H1 (cell line): ENCODE measurements around the gene ZNF277. TPM values are rescaled to one million over a fixed set of nuclear protein-coding genes. Genes with fewer than 3 reads are reported as not detected.

ENCODE experiments used
- CTCF ChIA-PET: fragments of 300-600 bp; sonication (Branson Sonifier 250); formaldehyde crosslinking; loops from one replicate; lab custom pipeline; 2021; ENCODE audit not compliant: partially characterized antibody; lab: Charles Lee
- POLR2A ChIA-PET: fragments of 300-600 bp; sonication (Branson Sonifier 250); formaldehyde crosslinking; loops from one replicate; lab custom pipeline; 2021; ENCODE audit warnings: inconsistent platforms; ENCODE audit not compliant: partially characterized antibody; lab: Charles Lee
- DNase-seq, 2 experiments: peaks; one replicate each; pipeline versions ENCODE4 v3.0.0 to v3.0.0-alpha.2; 2010 to 2022; ENCODE audit warnings: low spot score in 2 of 2, low read depth in 1 of 2, mixed read lengths in 1 of 2
- FAIRE-seq: peaks from 2 replicates; lab custom pipeline; 2011; peaks lifted over from hg19 to GRCh38; lab: Jason Lieb, UNC
- H2AFZ ChIP-seq: 2 replicates; pipeline ENCODE4 v1.8.1; 2012; ENCODE audit warnings: low read length, inconsistent platforms
- H2AK5ac ChIP-seq: 2 replicates; pipeline ENCODE4 v1.6.1; 2013; ENCODE audit warnings: low read depth, low read length
- H2BK120ac ChIP-seq: replicated peaks from 2 replicates; pipeline ENCODE3; 2013; ENCODE audit warnings: low read depth, low read length, inconsistent platforms
- H2BK12ac ChIP-seq: 2 replicates; pipeline ENCODE4 v1.6.1; 2013; ENCODE audit warnings: low read depth, low read length
- H2BK15ac ChIP-seq: 2 replicates; pipeline ENCODE4 v1.6.1; 2013; ENCODE audit warnings: low read length
- H2BK20ac ChIP-seq: 2 replicates; pipeline ENCODE4 v1.6.1; 2013; ENCODE audit warnings: low read length
- H2BK5ac ChIP-seq: 2 replicates; pipeline ENCODE4 v1.6.1; 2013; ENCODE audit warnings: low read depth, low read length
- H3K14ac ChIP-seq: 2 replicates; pipeline ENCODE4 v1.6.1; 2013; ENCODE audit warnings: inconsistent platforms; ENCODE audit not compliant: insufficient read length
- H3K18ac ChIP-seq: 2 replicates; pipeline ENCODE4 v1.6.1; 2013; ENCODE audit warnings: low read length; ENCODE audit errors: extremely low read depth
- H3K23ac ChIP-seq: 2 replicates; pipeline ENCODE4 v1.6.1; 2013; ENCODE audit warnings: inconsistent platforms; ENCODE audit not compliant: insufficient read length
- H3K23me2 ChIP-seq: 2 replicates; pipeline ENCODE4 v1.6.1; 2013; ENCODE audit warnings: low read depth, low read length
- H3K27ac ChIP-seq: 2 replicates; pipeline ENCODE4 v1.6.1; 2011; ENCODE audit warnings: low read depth, low read length, inconsistent platforms
- H3K27me3 ChIP-seq, 4 experiments: replicated peaks in 1 of 4; 1 replicate in 1 of 4; 2 replicates in 3 of 4; pipeline versions ENCODE4 v1.6.1 to v1.8.1; 2011 to 2013; ENCODE audit warnings: low read length in 3 of 4, mild to moderate bottlenecking in 3 of 4, inconsistent platforms in 2 of 4, mixed read lengths in 2 of 4, moderate library complexity in 1 of 4; ENCODE audit not compliant: control insufficient read depth in 3 of 4, insufficient read depth in 3 of 4; ENCODE audit errors: extremely low read depth in 1 of 4
- H3K36me3 ChIP-seq, 4 experiments: 2 replicates each; pipeline versions ENCODE4 v1.6.1 to v1.8.1; 2011 to 2013; ENCODE audit warnings: mild to moderate bottlenecking in 4 of 4, low read length in 3 of 4, moderate library complexity in 2 of 4, control low read depth in 1 of 4, inconsistent platforms in 1 of 4; ENCODE audit not compliant: insufficient read depth in 4 of 4, control insufficient read depth in 2 of 4
- H3K4ac ChIP-seq: replicated peaks from 2 replicates; pipeline ENCODE3; 2013; ENCODE audit warnings: low read length, low read depth, mixed read lengths, inconsistent platforms; ENCODE audit not compliant: insufficient read length
- H3K4me1 ChIP-seq, 4 experiments: replicated peaks in 1 of 4; 1 replicate in 1 of 4; 2 replicates in 3 of 4; pipeline versions ENCODE4 v1.6.1 to v1.8.1; 2011 to 2013; ENCODE audit warnings: low read length in 3 of 4, inconsistent platforms in 2 of 4, mixed read lengths in 1 of 4; ENCODE audit not compliant: insufficient read depth in 4 of 4, control insufficient read depth in 3 of 4
- H3K4me2 ChIP-seq, 2 experiments: 2 replicates each; pipeline versions ENCODE4 v1.6.1 to v1.8.1; 2011 to 2013; ENCODE audit warnings: low read depth in 2 of 2, low read length in 2 of 2, control low read depth in 1 of 2, inconsistent platforms in 1 of 2, mild to moderate bottlenecking in 1 of 2; ENCODE audit not compliant: insufficient read depth in 1 of 2
- H3K4me3 ChIP-seq, 4 experiments: fragments of 200-600, 300-600 bp in 1 of 4; sonication (generic), shearing (Covaris generic), sonication (Bioruptor Twin) in 1 of 4; 2 replicates each; pipeline versions ENCODE4 v1.5.1 to v1.8.1; 2011 to 2016; ENCODE audit warnings: low read length in 4 of 4, low read depth in 3 of 4, control low read depth in 2 of 4, inconsistent platforms in 2 of 4, mild to moderate bottlenecking in 2 of 4, mixed read lengths in 1 of 4, moderate library complexity in 1 of 4; ENCODE audit not compliant: insufficient read depth in 2 of 4; ENCODE audit errors: extremely low read depth in 1 of 4
- H3K56ac ChIP-seq: replicated peaks from 2 replicates; pipeline ENCODE3; 2013; ENCODE audit warnings: low read depth, mild to moderate bottlenecking, mixed read lengths, low read length, inconsistent platforms; ENCODE audit not compliant: insufficient read length
- H3K79me1 ChIP-seq: 2 replicates; pipeline ENCODE4 v1.6.1; 2013; ENCODE audit warnings: low read depth, low read length, control low read depth
- H3K79me2 ChIP-seq, 2 experiments: 2 replicates each; pipeline versions ENCODE4 v1.6.1 to v1.8.1; 2012 to 2013; ENCODE audit warnings: low read length in 2 of 2, mild to moderate bottlenecking in 2 of 2, inconsistent platforms in 1 of 2; ENCODE audit not compliant: insufficient read depth in 2 of 2, control insufficient read depth in 1 of 2
- H3K9ac ChIP-seq, 4 experiments: replicated peaks in 1 of 4; 1 replicate in 1 of 4; 2 replicates in 3 of 4; pipeline versions ENCODE4 v1.6.1 to v1.8.1; 2011 to 2013; ENCODE audit warnings: low read depth in 3 of 4, low read length in 3 of 4, control low read depth in 2 of 4, mild to moderate bottlenecking in 2 of 4, moderate library complexity in 2 of 4, inconsistent platforms in 1 of 4; ENCODE audit errors: extremely low read depth in 1 of 4
- H3K9me3 ChIP-seq, 2 experiments: 2 replicates each; pipeline versions ENCODE4 v1.6.1 to v1.8.1; 2012 to 2013; ENCODE audit warnings: mild to moderate bottlenecking in 2 of 2, moderate library complexity in 2 of 2, control low read depth in 1 of 2, inconsistent platforms in 1 of 2, low read depth in 1 of 2, low read length in 1 of 2, mixed read lengths in 1 of 2; ENCODE audit not compliant: insufficient read depth in 2 of 2
- H4K20me1 ChIP-seq, 2 experiments: replicated peaks in 1 of 2; 2 replicates each; pipeline versions ENCODE3 to v1.8.1; 2011 to 2013; ENCODE audit warnings: inconsistent platforms in 2 of 2, low read length in 2 of 2, mild to moderate bottlenecking in 1 of 2; ENCODE audit not compliant: insufficient read depth in 2 of 2, control insufficient read depth in 1 of 2
- H4K5ac ChIP-seq: 2 replicates; pipeline ENCODE4 v1.6.1; 2013; ENCODE audit warnings: low read length, low read depth, mixed read lengths, inconsistent platforms; ENCODE audit not compliant: insufficient read length
- H4K8ac ChIP-seq: 2 replicates; pipeline ENCODE4 v1.8.0; 2013; ENCODE audit warnings: mild to moderate bottlenecking, moderate library complexity, low read length, inconsistent platforms; ENCODE audit not compliant: insufficient read depth; ENCODE audit errors: extremely low read depth
- H4K91ac ChIP-seq: replicated peaks from 2 replicates; pipeline ENCODE3; 2013; ENCODE audit warnings: low read length, mixed read lengths, inconsistent platforms; ENCODE audit not compliant: insufficient read length
- ASH2L ChIP-seq: fragments of 200-600, 300-600 bp; sonication (generic); IDR thresholded peaks from one replicate; pipeline ENCODE4 v1.7.1; 2017; ENCODE audit warnings: low read length
- CHD1 ChIP-seq: IDR thresholded peaks from 2 replicates; pipeline ENCODE4 v1.6.1; 2012; ENCODE audit warnings: low read depth, low read length, improper control_type of control experiment
- CTBP2 ChIP-seq: IDR thresholded peaks from 2 replicates; pipeline ENCODE4 v1.7.0; 2011; ENCODE audit warnings: borderline replicate concordance, mild to moderate bottlenecking, moderate library complexity, mixed read lengths, low read length; ENCODE audit not compliant: insufficient read depth, insufficient read length
- EGR1 ChIP-seq: IDR thresholded peaks from 2 replicates; pipeline ENCODE4 v1.6.1; 2011; ENCODE audit warnings: low read depth, low read length, borderline replicate concordance
- EP300 ChIP-seq, 2 experiments: IDR thresholded peaks; 1 replicate in 1 of 2; 2 replicates in 1 of 2; pipeline ENCODE4 v1.6.1; 2011 to 2012; ENCODE audit warnings: low read depth in 2 of 2, low read length in 2 of 2, mild to moderate bottlenecking in 2 of 2, borderline replicate concordance in 1 of 2, inconsistent platforms in 1 of 2, moderate library complexity in 1 of 2
- KDM4A ChIP-seq: IDR thresholded peaks from one replicate; pipeline ENCODE4 v1.7.1; 2012; ENCODE audit warnings: low read depth, mild to moderate bottlenecking, moderate library complexity, low read length, inconsistent platforms; ENCODE audit not compliant: severe bottlenecking
- MAFK ChIP-seq: IDR thresholded peaks from 2 replicates; pipeline ENCODE4 v1.6.1; 2012; ENCODE audit warnings: low read depth, mild to moderate bottlenecking, improper control_type of control experiment, low read length
- RAD21 ChIP-seq, 2 experiments: IDR thresholded peaks in 1 of 2; conservative IDR thresholded peaks in 1 of 2; 2 replicates each; pipeline ENCODE4 v1.6.1; 2011; ENCODE audit warnings: low read depth in 2 of 2, low read length in 2 of 2, improper control_type of control experiment in 1 of 2, inconsistent platforms in 1 of 2, mild to moderate bottlenecking in 1 of 2, moderate library complexity in 1 of 2
- SIRT6 ChIP-seq: IDR thresholded peaks from one replicate; pipeline ENCODE4 v1.7.1; 2012; ENCODE audit warnings: low read length, inconsistent platforms
- SRF ChIP-seq: IDR thresholded peaks from 2 replicates; pipeline ENCODE4 v1.6.1; 2011; ENCODE audit warnings: mild to moderate bottlenecking, low read depth, low read length, moderate library complexity
- SUZ12 ChIP-seq: fragments of 200-600 bp; sonication (generic); IDR thresholded peaks from 2 replicates; pipeline ENCODE4 v1.6.1; 2012; ENCODE audit warnings: mild to moderate bottlenecking, inconsistent platforms, low read length, moderate library complexity, mixed read lengths
- YY1 ChIP-seq: IDR thresholded peaks from 2 replicates; pipeline ENCODE4 v1.6.1; 2011; ENCODE audit warnings: low read depth, mild to moderate bottlenecking, low read length
- WGBS, 2 experiments: shearing (Covaris generic) in 1 of 2; methylation state at CpG; one replicate each; pipeline versions ENCODE4 v1.1.6 to v1.1.7; 2013 to 2015; ENCODE audit warnings: low lambda C conversion rate in 2 of 2, mixed read lengths in 2 of 2, inconsistent platforms in 1 of 2, low coverage in 1 of 2, missing lambda C conversion rate in 1 of 2; ENCODE audit not compliant: insufficient replicate concordance in 2 of 2, insufficient coverage in 1 of 2, insufficient read length in 1 of 2; ENCODE audit errors: extremely low coverage in 1 of 2, missing lambda C conversion rate in 1 of 2; 5-methylcytosine and 5-hydroxymethylcytosine counted together
- polyA plus RNA-seq, 7 experiments: library from polyadenylated mRNA; depleted of rRNA in 3 of 7; stranded (reverse) in 5 of 7; unstranded in 2 of 7; fragments of >200 nt in 5 of 7; fragments of 200-250 nt in 2 of 7; gene quantifications; 1 replicate in 5 of 7; 2 replicates in 1 of 7; 4 replicates in 1 of 7; pipeline versions ENCODE4 v1.2.1 to v1.2.3, GENCODE V29; 2011 to 2013; ENCODE audit warnings: missing spikeins in 2 of 7, mixed read lengths in 2 of 7
- total RNA-seq: library from RNA; stranded (reverse); fragmentation: NEBNext Ultra II Directional; extraction: Animal tissue kit (Norgen Biotek cat#: 25700); gene quantifications from 2 replicates; pipeline ENCODE4 v1.2.1, GENCODE V29; 2021
- TF ChIP-seq, protein P1 (sequence below): IDR thresholded peaks from 2 replicates; pipeline ENCODE4 v1.6.1; 2011; ENCODE audit warnings: low read length, improper control_type of control experiment

ZNF277 gene
- total and polyA plus RNA-seq, 2 of the 8 experiments (the other 6 are each of a cell fraction or from before 2014, with no cell fraction given): 5.1 to 21.7 TPM

DNA sequence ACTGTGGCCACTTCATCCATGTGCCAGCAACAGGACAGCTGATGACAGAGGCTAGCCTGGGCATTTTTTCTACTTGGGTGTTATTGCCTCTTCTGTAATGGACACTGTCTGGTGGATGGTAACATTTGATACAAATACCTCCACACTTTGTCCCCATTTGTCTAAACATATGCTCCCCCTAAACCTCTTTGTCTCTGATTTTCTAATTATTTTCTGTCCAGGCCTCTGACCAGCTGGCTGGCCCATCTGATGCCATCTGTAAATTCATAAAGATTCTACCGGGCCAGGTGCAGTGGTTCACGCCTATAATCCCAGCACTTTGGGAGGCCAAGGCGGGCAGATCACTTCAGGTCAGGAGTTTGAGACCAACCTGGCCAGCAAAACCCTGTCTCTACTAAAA lies 159.1 kb downstream of the ZNF277 start:
- Histone ChIP-seq H3K9ac (no peak overlapping the region), H3K23ac (no peak overlapping the region), H3K23me2 (no peaks in the 10 kb centered on the region), H3K4me1 (peaks cover 0 to 6% (median 1%) of the 10 kb centered on the region in 4 experiments; a peak in 4 of 7 replicates), H3K18ac (no peak overlapping the region), H2BK5ac (no peak overlapping the region), H3K27me3 (no peaks in the 10 kb centered on the region), H2BK12ac (no peak overlapping the region), H3K36me3 (no peaks in the 10 kb centered on the region), H2BK120ac (no peak overlapping the region), H3K4ac (no peak overlapping the region), H3K79me2 (no peaks in the 10 kb centered on the region), H4K8ac (no peak overlapping the region), H4K5ac (no peak overlapping the region), H2AFZ (no peak overlapping the region), H3K14ac (no peak overlapping the region), H3K4me2 (no peak overlapping the region), H3K79me1 (no peaks in the 10 kb centered on the region), H2BK20ac (no peak overlapping the region), H3K9me3 (no peaks in the 10 kb centered on the region), H3K4me3 (no peak overlapping the region), H3K56ac (no peak overlapping the region), H2AK5ac (no peak overlapping the region), H2BK15ac (no peak overlapping the region), H4K20me1 (peaks cover 0 to 2% of the 10 kb centered on the region in 2 experiments), H3K27ac (no peak overlapping the region), H4K91ac (no peak overlapping the region)
- 89% methylated on average over 3 of the region's 3 CpGs; no CpG with 5 or more reads in 1 of the 2 experiments for WGBS, 2 experiments
- DNase-seq: no peak
- POLR2A ChIA-PET: no interaction called here
- CTCF ChIA-PET: no interaction called here
- FAIRE-seq: no peak
- TF ChIP-seq ASH2L (no peak), SUZ12 (no peak), CHD1 (no peak), EP300 (IDR thresholded peaks at IDR 0.05; ENCODE audit: borderline replicate concordance in 1 of 2, low read depth in 2 of 2, low read length in 2 of 2) (no peak), CTBP2 (no peak), EGR1 (no peak), YY1 (no peak), MAFK (no peak), RAD21 (IDR thresholded peaks at IDR 0.05 in 1 of 2, conservative IDR thresholded peaks at IDR 0.05 in 1 of 2; ENCODE audit: low read depth in 2 of 2, low read length in 2 of 2) (no peak), KDM4A (no peak), SRF (no peak), SIRT6 (no peak)
- TF ChIP-seq, protein P1, sequence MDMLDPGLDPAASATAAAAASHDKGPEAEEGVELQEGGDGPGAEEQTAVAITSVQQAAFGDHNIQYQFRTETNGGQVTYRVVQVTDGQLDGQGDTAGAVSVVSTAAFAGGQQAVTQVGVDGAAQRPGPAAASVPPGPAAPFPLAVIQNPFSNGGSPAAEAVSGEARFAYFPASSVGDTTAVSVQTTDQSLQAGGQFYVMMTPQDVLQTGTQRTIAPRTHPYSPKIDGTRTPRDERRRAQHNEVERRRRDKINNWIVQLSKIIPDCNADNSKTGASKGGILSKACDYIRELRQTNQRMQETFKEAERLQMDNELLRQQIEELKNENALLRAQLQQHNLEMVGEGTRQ: no peak
